OCI-LY7 (cell line): ENCODE results near the gene IQCB1. TPM values are rescaled to one million over a fixed set of nuclear protein-coding genes. Genes with fewer than 3 reads are reported as not detected.

Experiments
- BruUV-seq: library from RNA; stranded (reverse); fragments of 400-500 nt; replicated peaks from 2 replicates; lab custom pipeline; 2021; lab: Mats Ljungman, UMichigan
- CTCF ChIA-PET: fragments of 300-600 bp; sonication (Branson Sonifier 250); formaldehyde crosslinking; loops from one replicate; lab custom pipeline; 2022; ENCODE audit warnings: antibody characterized with exemption; ENCODE audit not compliant: unreplicated experiment; lab: Charles Lee
- POLR2A ChIA-PET: fragments of 300-600 bp; sonication (Branson Sonifier 250); formaldehyde crosslinking; loops from one replicate; lab custom pipeline; 2022; ENCODE audit warnings: antibody characterized with exemption; lab: Charles Lee
- DNase-seq: peaks from one replicate; pipeline ENCODE4 v3.0.0-alpha.2; 2015; ENCODE audit warnings: low spot score
- H2AFZ ChIP-seq: fragments of 200-600 bp; sonication (generic), shearing (Covaris generic); 2 replicates; pipeline ENCODE4 v1.6.1; 2014; ENCODE audit warnings: mild to moderate bottlenecking, antibody characterized with exemption, low read length, moderate library complexity
- H3K27ac ChIP-seq: fragments of 200-600 bp; sonication (generic); 2 replicates; pipeline ENCODE4 v1.5.1; 2014; ENCODE audit warnings: mixed run types, low read depth, mild to moderate bottlenecking, moderate library complexity, low read length, inconsistent platforms; ENCODE audit not compliant: poor library complexity, severe bottlenecking
- H3K36me3 ChIP-seq: fragments of 200-600 bp; sonication (generic); 2 replicates; pipeline ENCODE4 v1.6.1; 2014; ENCODE audit warnings: mild to moderate bottlenecking, antibody characterized with exemption, low read length, moderate library complexity, mixed read lengths; ENCODE audit not compliant: insufficient read depth
- H3K4me1 ChIP-seq: fragments of 200-600 bp; sonication (generic); 2 replicates; pipeline ENCODE4 v1.5.1; 2014; ENCODE audit warnings: mild to moderate bottlenecking, low read length; ENCODE audit not compliant: insufficient read depth, poor library complexity, severe bottlenecking
- H3K4me2 ChIP-seq: fragments of 200-600 bp; sonication (generic); 2 replicates; pipeline ENCODE4 v1.6.1; 2014; ENCODE audit warnings: mild to moderate bottlenecking, low read length
- H3K4me3 ChIP-seq: fragments of 200-600 bp; sonication (generic); 2 replicates; pipeline ENCODE4 v1.5.1; 2014; ENCODE audit warnings: mild to moderate bottlenecking, low read depth, low read length; ENCODE audit not compliant: poor library complexity, severe bottlenecking
- H3K79me2 ChIP-seq: fragments of 200-600 bp; sonication (generic); 2 replicates; pipeline ENCODE4 v1.6.1; 2016; ENCODE audit warnings: low read depth, mild to moderate bottlenecking, low read length, moderate library complexity, mixed read lengths; ENCODE audit not compliant: insufficient read depth
- H3K9me2 ChIP-seq: fragments of 200-600 bp; sonication (generic); 2 replicates; pipeline ENCODE4 v1.6.1; 2016; ENCODE audit warnings: mild to moderate bottlenecking, low read length, mixed read lengths; ENCODE audit not compliant: insufficient read depth
- H3K9me3 ChIP-seq: fragments of 200-600 bp; sonication (generic); 2 replicates; pipeline ENCODE4 v1.6.1; 2014; ENCODE audit warnings: mild to moderate bottlenecking, mixed run types, low read length, mixed read lengths
- H4K20me1 ChIP-seq: fragments of 200-600 bp; sonication (generic); 2 replicates; pipeline ENCODE4 v1.6.1; 2014; ENCODE audit warnings: mild to moderate bottlenecking, antibody characterized with exemption, low read length, moderate library complexity, mixed read lengths; ENCODE audit not compliant: insufficient read depth
- EZH2phosphoT487 ChIP-seq: fragments of 200-600 bp; sonication (generic); IDR thresholded peaks from 2 replicates; pipeline ENCODE4 v1.6.1; 2018; ENCODE audit warnings: low read depth, borderline replicate concordance, mild to moderate bottlenecking, mixed run types, antibody characterized with exemption, low read length, moderate library complexity, mixed read lengths
- intact Hi-C: fragments of 100-400 bp; cut with micrococcal nuclease; formaldehyde crosslinking; loops from one replicate; pipeline ENCODE4 v1.10.0; 2022; ENCODE audit not compliant: unreplicated experiment
- total RNA-seq, 2 experiments: library from RNA; depleted of rRNA in 1 of 2; stranded (reverse); fragments of >200 nt in 1 of 2; shearing (Covaris generic) in 1 of 2; gene quantifications; 2 replicates each; pipeline ENCODE4 v1.2.3, GENCODE V29; 2014 to 2022
- TF ChIP-seq, protein P1 (sequence below): fragments of 200-600 bp; sonication (generic); conservative IDR thresholded peaks from 2 replicates; pipeline ENCODE4 v1.5.1; 2014; ENCODE audit warnings: mild to moderate bottlenecking, antibody characterized with exemption, low read length, moderate library complexity, mixed read lengths

Gene IQCB1
- total RNA-seq, 2 experiments from 2014 or later, result 77.5 to 100 TPM

DNA sequence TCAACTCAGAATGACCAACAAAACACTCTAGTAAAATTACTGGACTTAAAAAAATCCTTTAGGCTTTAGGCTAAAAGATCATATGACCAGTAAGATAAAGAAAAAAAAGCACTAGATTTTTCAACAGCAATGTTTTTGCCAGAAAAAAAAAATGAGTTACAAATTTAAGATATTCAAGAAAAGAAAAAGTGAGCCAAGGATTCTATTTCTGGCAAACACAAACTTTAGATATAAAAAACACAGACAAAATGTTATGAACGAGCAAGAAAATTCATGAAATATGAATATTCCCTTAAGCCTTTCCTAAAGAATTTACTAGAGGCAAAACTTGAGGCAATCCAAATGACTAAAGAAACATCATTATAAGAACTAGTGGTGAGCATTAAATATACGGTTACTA, 94.0 kb downstream of the IQCB1 start:
- Histone ChIP-seq H3K4me3 (no peak overlapping the region), H2AFZ (no peak overlapping the region), H3K79me2 (peaks cover 13% of the 10 kb centered on the region), H4K20me1 (no peaks in the 10 kb centered on the region), H3K9me3 (no peaks in the 10 kb centered on the region; the same call in 1 of the 2 replicates), H3K4me2 (no peak overlapping the region), H3K9me2 (no peaks in the 10 kb centered on the region; the same call in 1 of the 2 replicates), H3K27ac (no peak overlapping the region), H3K4me1 (no peaks in the 10 kb centered on the region), H3K36me3 (no peaks in the 10 kb centered on the region; the same call in 1 of the 2 replicates)
- POLR2A ChIA-PET, result no interaction called here
- no TSS peak for BruUV-seq
- DNase-seq, result no peak
- intact Hi-C loops, result no loop called here
- TF ChIP-seq EZH2phosphoT487, result no peak
- TF ChIP-seq, protein P1, sequence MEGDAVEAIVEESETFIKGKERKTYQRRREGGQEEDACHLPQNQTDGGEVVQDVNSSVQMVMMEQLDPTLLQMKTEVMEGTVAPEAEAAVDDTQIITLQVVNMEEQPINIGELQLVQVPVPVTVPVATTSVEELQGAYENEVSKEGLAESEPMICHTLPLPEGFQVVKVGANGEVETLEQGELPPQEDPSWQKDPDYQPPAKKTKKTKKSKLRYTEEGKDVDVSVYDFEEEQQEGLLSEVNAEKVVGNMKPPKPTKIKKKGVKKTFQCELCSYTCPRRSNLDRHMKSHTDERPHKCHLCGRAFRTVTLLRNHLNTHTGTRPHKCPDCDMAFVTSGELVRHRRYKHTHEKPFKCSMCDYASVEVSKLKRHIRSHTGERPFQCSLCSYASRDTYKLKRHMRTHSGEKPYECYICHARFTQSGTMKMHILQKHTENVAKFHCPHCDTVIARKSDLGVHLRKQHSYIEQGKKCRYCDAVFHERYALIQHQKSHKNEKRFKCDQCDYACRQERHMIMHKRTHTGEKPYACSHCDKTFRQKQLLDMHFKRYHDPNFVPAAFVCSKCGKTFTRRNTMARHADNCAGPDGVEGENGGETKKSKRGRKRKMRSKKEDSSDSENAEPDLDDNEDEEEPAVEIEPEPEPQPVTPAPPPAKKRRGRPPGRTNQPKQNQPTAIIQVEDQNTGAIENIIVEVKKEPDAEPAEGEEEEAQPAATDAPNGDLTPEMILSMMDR, result no peak
- CTCF ChIA-PET, result no interaction called here

DNA sequence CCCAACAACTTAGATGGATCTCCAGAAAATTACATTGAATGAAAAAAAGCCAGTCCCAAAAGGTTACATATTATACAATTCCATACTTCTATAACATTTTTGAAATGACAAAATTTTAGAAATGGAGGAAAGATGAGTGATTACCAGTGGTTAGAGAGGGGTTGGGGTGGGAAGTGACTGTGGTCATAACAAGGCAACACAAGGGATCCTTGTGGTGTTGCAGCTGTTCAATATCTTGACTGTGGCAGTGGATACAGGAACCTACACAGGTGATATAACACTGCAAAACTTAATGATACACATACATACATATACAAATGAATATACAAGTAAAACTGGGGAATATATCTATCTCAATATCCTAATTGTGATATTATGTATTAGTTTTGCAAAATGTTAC, 95.0 kb downstream of the IQCB1 start:
- Histone ChIP-seq H3K9me2 (no peaks in the 10 kb centered on the region; the same call in 1 of the 2 replicates), H3K4me2 (no peak overlapping the region), H3K36me3 (no peaks in the 10 kb centered on the region; the same call in 1 of the 2 replicates), H3K4me3 (no peak overlapping the region), H3K9me3 (no peaks in the 10 kb centered on the region; the same call in 1 of the 2 replicates), H3K79me2 (peaks cover 13% of the 10 kb centered on the region), H3K27ac (no peak overlapping the region), H3K4me1 (no peaks in the 10 kb centered on the region), H2AFZ (no peak overlapping the region), H4K20me1 (no peaks in the 10 kb centered on the region)
- no peak for DNase-seq
- ChIA-PET CTCF (no interaction called here), POLR2A (interaction anchor here (0.7 to 1.0 kb wide), 2 partner anchors 11 to 29 kb away, joined by 3 to 6 read pairs; no protein-coding TSS in a partner anchor)
- no TSS peak for BruUV-seq
- intact Hi-C loops, result no loop called here
- no peak for TF ChIP-seq EZH2phosphoT487
- TF ChIP-seq, protein P1, result no peak

DNA sequence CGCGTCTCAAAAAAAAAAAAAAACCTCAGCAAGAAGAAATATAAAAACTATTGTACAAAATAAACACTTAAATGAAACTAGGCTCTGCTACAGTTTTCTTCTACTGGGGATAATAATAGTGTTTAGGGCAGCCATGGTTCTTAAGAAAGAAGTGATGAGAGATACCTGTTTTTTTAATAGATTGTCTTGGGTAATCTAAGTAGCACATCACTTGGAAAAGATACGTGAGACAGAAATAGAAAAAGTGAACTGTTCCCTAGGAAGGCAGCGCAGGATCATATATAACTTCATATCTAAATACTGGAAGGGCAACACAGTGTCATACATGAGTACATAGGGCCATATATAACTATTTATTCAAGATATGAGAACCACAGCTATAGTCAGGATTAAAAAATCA, 97.2 kb downstream of the IQCB1 start:
- Histone ChIP-seq H3K9me2 (no peaks in the 10 kb centered on the region; the same call in 1 of the 2 replicates), H4K20me1 (no peaks in the 10 kb centered on the region), H3K4me1 (no peaks in the 10 kb centered on the region), H3K79me2 (peaks cover 13% of the 10 kb centered on the region), H3K27ac (no peak overlapping the region), H2AFZ (no peak overlapping the region), H3K36me3 (no peaks in the 10 kb centered on the region), H3K9me3 (no peaks in the 10 kb centered on the region; the same call in 1 of the 2 replicates), H3K4me2 (no peak overlapping the region), H3K4me3 (no peak overlapping the region)
- ChIA-PET CTCF (no interaction called here), POLR2A (interaction anchor here (1.4 kb wide), 1 partner anchor 61 kb away, joined by 3 read pairs; no protein-coding TSS in a partner anchor)
- TF ChIP-seq, protein P1, result no peak
- no peak for TF ChIP-seq EZH2phosphoT487
- DNase-seq, result no peak
- intact Hi-C loops, result no loop called here
- no TSS peak for BruUV-seq
